GM12878 (cell line): ENCODE data around the gene TAF4. TPM values are rescaled to one million over a fixed set of nuclear protein-coding genes. Genes with fewer than 3 reads are reported as not detected.
A peak's percentile ranks its signal among the peaks of the same experiment; 100 is the strongest.

Experiments
- ATAC-seq: fragments of 200-7000 bp; cut with Tn5 transposase; 3 replicates; pipeline ENCODE4 v1.9.1; 2020; ENCODE audit warnings: mild to moderate bottlenecking, moderate library complexity
- BruUV-seq: library from RNA; stranded (reverse); fragments of 400-500 nt; replicated peaks from 2 replicates; lab custom pipeline; 2021; lab: Mats Ljungman, UMichigan
- CTCF ChIA-PET: fragments of 300-600 bp; sonication (Branson Sonifier 250); formaldehyde crosslinking; extraction: SDS; loops from one replicate; lab custom pipeline; 2021; ENCODE audit warnings: inconsistent platforms; lab: Yijun Ruan, JAX
- POLR2A ChIA-PET: fragments of 350-600 bp; formaldehyde crosslinking; extraction: SDS; loops from one replicate; lab custom pipeline; 2021; ENCODE audit warnings: inconsistent platforms; lab: Charles Lee
- RAD21 ChIA-PET: fragments of 300-600 bp; sonication (Branson Sonifier 250); formaldehyde crosslinking; loops from one replicate; lab custom pipeline; 2023; ENCODE audit warnings: antibody characterized with exemption; ENCODE audit not compliant: unreplicated experiment; lab: Charles Lee
- SMC1A ChIA-PET: fragments of 300-600 bp; sonication (Branson Sonifier 250); formaldehyde crosslinking; loops from one replicate; lab custom pipeline; 2023; ENCODE audit not compliant: unreplicated experiment, uncharacterized antibody; lab: Charles Lee
- DNase-seq: peaks from one replicate; pipeline ENCODE4 v3.0.0-alpha.2; 2011; ENCODE audit warnings: low read depth, low spot score
- FAIRE-seq: peaks from 3 replicates; lab custom pipeline; 2011; peaks lifted over from hg19 to GRCh38; lab: Jason Lieb, UNC
- H2AFZ ChIP-seq: 2 replicates; pipeline ENCODE4 v1.6.0; 2011; ENCODE audit warnings: low read depth, low read length, control low read depth; ENCODE audit not compliant: control insufficient read depth
- H3K27ac ChIP-seq: 2 replicates; pipeline ENCODE4 v1.5.1; 2011; ENCODE audit warnings: control low read depth; ENCODE audit not compliant: control insufficient read depth, insufficient read depth
- H3K27me3 ChIP-seq, 2 experiments: replicated peaks in 1 of 2; 2 replicates each; pipeline versions ENCODE4 v1.6.0 to v1.6.1; 2011; ENCODE audit warnings: low read length in 1 of 2; ENCODE audit not compliant: control insufficient read depth in 2 of 2, insufficient read depth in 2 of 2
- H3K36me3 ChIP-seq, 2 experiments: 2 replicates each; pipeline ENCODE4 v1.5.1; 2011; ENCODE audit warnings: low read length in 1 of 2; ENCODE audit not compliant: control insufficient read depth in 2 of 2, insufficient read depth in 2 of 2
- H3K4me1 ChIP-seq: 2 replicates; pipeline ENCODE4 v1.6.1; 2011; ENCODE audit warnings: mild to moderate bottlenecking, low read length, moderate library complexity, mixed read lengths; ENCODE audit not compliant: control insufficient read depth, insufficient read depth
- H3K4me2 ChIP-seq: 2 replicates; pipeline ENCODE4 v1.6.0; 2011; ENCODE audit warnings: control low read depth; ENCODE audit not compliant: control insufficient read depth, insufficient read depth
- H3K4me3 ChIP-seq: fragments of 200-600 bp; sonication (generic); 2 replicates; pipeline ENCODE4 v1.5.1; 2016
- H3K79me2 ChIP-seq: 2 replicates; pipeline ENCODE4 v1.6.0; 2011; ENCODE audit warnings: low read length; ENCODE audit not compliant: control insufficient read depth, insufficient read depth
- H3K9ac ChIP-seq: 2 replicates; pipeline ENCODE4 v1.8.0; 2011; ENCODE audit warnings: low read length, control low read depth, mixed read lengths; ENCODE audit not compliant: control insufficient read depth, insufficient read depth
- H3K9me3 ChIP-seq: replicated peaks from 3 replicates; pipeline ENCODE4 v1.5.1; 2011; ENCODE audit warnings: mild to moderate bottlenecking, low read length; ENCODE audit not compliant: control insufficient read depth, insufficient read depth
- H4K20me1 ChIP-seq: 2 replicates; pipeline ENCODE4 v1.6.0; 2011; ENCODE audit not compliant: control insufficient read depth, insufficient read depth
- CEBPB ChIP-seq, 2 experiments: fragments of 150-350 bp in 1 of 2; IDR thresholded peaks; 2 replicates each; pipeline ENCODE4 v1.6.1; 2012 to 2014; ENCODE audit warnings: low read depth in 2 of 2, low read length in 2 of 2, borderline replicate concordance in 1 of 2, inconsistent platforms in 1 of 2
- HDAC2 ChIP-seq: fragments of 200-600 bp; sonication (generic); IDR thresholded peaks from 2 replicates; pipeline ENCODE4 v1.6.1; 2017
- NR2C1 ChIP-seq: fragments of 450-650 bp; IDR thresholded peaks from 2 replicates; pipeline ENCODE4 v1.6.1; 2017; ENCODE audit warnings: antibody characterized with exemption, mild to moderate bottlenecking, moderate library complexity
- SP1 ChIP-seq: IDR thresholded peaks from one replicate; pipeline ENCODE4 v1.6.1; 2011; ENCODE audit warnings: low read depth, low read length
- TAF1 ChIP-seq: IDR thresholded peaks from 2 replicates; pipeline ENCODE4 v1.6.1; 2011; ENCODE audit warnings: mild to moderate bottlenecking, low read depth, low read length, borderline replicate concordance
- WGBS: methylation state at CpG from one replicate; pipeline ENCODE4 v1.1.6; 2016; ENCODE audit warnings: low lambda C conversion rate; ENCODE audit not compliant: insufficient replicate concordance, insufficient coverage; ENCODE audit errors: missing lambda C conversion rate; 5-methylcytosine and 5-hydroxymethylcytosine counted together
- in situ Hi-C: fragments of 300-500 bp; cut with MboI; formaldehyde crosslinking; loops from 9 replicates; pipeline ENCODE4 v1.14.3; 2018; ENCODE audit warnings: mixed read lengths
- intact Hi-C: fragments of 100-400 bp; cut with micrococcal nuclease; formaldehyde crosslinking; loops from one replicate; pipeline ENCODE4 v1.14.2; 2022; ENCODE audit not compliant: unreplicated experiment
- polyA plus RNA-seq, 11 experiments: library from polyadenylated mRNA; depleted of rRNA in 4 of 11; unstranded in 6 of 11; stranded (reverse) in 5 of 11; fragments of >200 nt; fragmentation: Nextera tagmentation in 4 of 11; fragmentation: Illumina TruSeq in 1 of 11; extraction: Ambion mirVana in 4 of 11; extraction: Trizol in 1 of 11; gene quantifications; 1 replicate in 1 of 11; 2 replicates in 10 of 11; pipeline versions ENCODE4 v1.2.1 to v1.2.3, GENCODE V29; 2011 to 2016; ENCODE audit warnings: inconsistent platforms in 2 of 11, missing spikeins in 2 of 11, low read depth in 1 of 11
- total RNA-seq, 4 experiments: library from RNA; depleted of rRNA in 3 of 4; stranded (reverse); fragments of >200 nt in 3 of 4; fragmentation: Illumina TruSeq in 1 of 4; extraction: Trizol in 1 of 4; gene quantifications; 2 replicates each; pipeline versions ENCODE4 v1.2.1 to v1.2.3, GENCODE V29; 2013 to 2021

The TAF4 gene
- total and polyA plus RNA-seq, 10 of the 15 experiments (the other 5 are each of a cell fraction or from before 2014, with no cell fraction given) = 0.39 to 16.9 (median 3.4) TPM

GRCh38 chr20:62063981-62064769, 1.5 kb downstream of the TAF4 start:
- no TSS peak for BruUV-seq
- ChIA-PET SMC1A (no interaction called here), CTCF (no interaction called here), POLR2A (interaction anchor here (0.6 to 1.6 kb wide), 2 partner anchors 53 to 58 kb away, joined by 4 read pairs; partner anchors contain the start of gene LSM14B), RAD21 (no interaction called here)
- FAIRE-seq (no peak), DNase-seq (no peak), ATAC-seq (no peak)
- TF ChIP-seq TAF1 = no peak
- TF ChIP-seq HDAC2 = no peak
- no peak for TF ChIP-seq SP1
- no peak for TF ChIP-seq NR2C1
- TF ChIP-seq CEBPB (IDR thresholded peaks at IDR 0.05; ENCODE audit: borderline replicate concordance in 1 of 2, low read depth in 2 of 2, low read length in 2 of 2) = no peak
- Histone ChIP-seq H3K4me3 (peak overlapping the region; percentile 55; the same call in 1 of the 2 replicates), H3K36me3 (no peaks in the 10 kb centered on the region; a peak in 1 of 4 replicates), H3K27me3 (no peaks in the 10 kb centered on the region), H3K27ac (no peak overlapping the region), H3K4me1 (peaks cover 9% of the 10 kb centered on the region), H4K20me1 (0 out of 2 replicates have a peak, but pooled peaks cover 4% of the 10 kb centered on the region), H3K9me3 (no peaks in the 10 kb centered on the region), H3K9ac (no peak overlapping the region), H2AFZ (no peak overlapping the region), H3K4me2 (peak overlapping the region; percentile 31; the same call in 1 of the 2 replicates), H3K79me2 (peaks cover 33% of the 10 kb centered on the region)
- in situ Hi-C loops (no loop called here), intact Hi-C loops (loop anchor here (5.0 kb wide), 1 partner anchor 78 kb away; the partner anchor contains the start of genes PSMA7 and SS18L1)
- WGBS = 90% methylated on average over 44 of the region's 60 CpGs
